ENCODE data around the gene SERTAD3.

GRCh38 chr19:40400559-40400958, 43.6 kb downstream of the SERTAD3 start:
- TF ChIP-seq CTCF (IDR thresholded peaks at IDR 0.05): no peak
- no peak for TF ChIP-seq POLR2A (IDR thresholded peaks at IDR 0.05)
